ENCODE data around the gene ABCG1. TPM values are rescaled to one million over a fixed set of nuclear protein-coding genes. Genes with fewer than 3 reads are reported as not detected.

The ABCG1 gene
- total and polyA plus RNA-seq, 4 donors = 11.5 to 65.0 (median 35.0) TPM

GRCh38 chr21:42195378-42196031 is 23.4 kb upstream of the ABCG1 start:
- peaks cover 0 to 9% (median 0%) of the 10 kb centered on the region in 5 donors for H3K4me1 ChIP-seq (ENCODE audit: control insufficient read depth in 5 of 5, insufficient read depth in 5 of 5, low read length in 5 of 5)
- no peak for TF ChIP-seq CTCF (IDR thresholded peaks at IDR 0.05; ENCODE audit: control extremely low read depth, extremely low read depth)
- ATAC-seq (ENCODE audit: insufficient read depth, low FRiP score) = no peak
- WGBS, 2 donors = 30 to 56% methylated on average over 6 of the region's 6 CpGs
- no peaks in the 10 kb centered on the region for H3K9me3 ChIP-seq (ENCODE audit: control insufficient read depth in 4 of 4, insufficient read depth in 3 of 4, low read length in 3 of 4)
- H3K4me3 ChIP-seq = no peak overlapping the region
- no peak for DNase-seq
- no peak overlapping the region for H3K27ac ChIP-seq (ENCODE audit: low read depth in 1 of 2, low read length in 1 of 2)
- H3K9ac ChIP-seq (ENCODE audit: insufficient read depth in 1 of 2, low read length in 2 of 2) = no peak overlapping the region
- H3K36me3 ChIP-seq (ENCODE audit: control insufficient read depth in 4 of 4, insufficient read depth in 4 of 4, low read length in 4 of 4) = no peaks in the 10 kb centered on the region
- no peaks in the 10 kb centered on the region for H3K27me3 ChIP-seq (ENCODE audit: control insufficient read depth in 3 of 3, insufficient read depth in 3 of 3, low read length in 2 of 3)

- ATAC-seq (ENCODE audit: insufficient read depth, low FRiP score) (peak; percentile 55), DNase-seq (peak in 2 of 3 donors; percentile 44 to 78)
- Histone ChIP-seq H3K4me1 (ENCODE audit: control insufficient read depth in 5 of 5, insufficient read depth in 5 of 5, low read length in 5 of 5) (peaks cover 0 to 9% (median 0%) of the 10 kb centered on the region in 5 donors), H3K27ac (ENCODE audit: low read depth in 1 of 2, low read length in 1 of 2) (no peak overlapping the region), H3K4me3 (no peak overlapping the region), H3K36me3 (ENCODE audit: control insufficient read depth in 4 of 4, insufficient read depth in 4 of 4, low read length in 4 of 4) (no peaks in the 10 kb centered on the region), H3K9ac (ENCODE audit: insufficient read depth in 1 of 2, low read length in 2 of 2) (no peak overlapping the region), H3K27me3 (ENCODE audit: control insufficient read depth in 3 of 3, insufficient read depth in 3 of 3, low read length in 2 of 3) (no peaks in the 10 kb centered on the region), H3K9me3 (ENCODE audit: control insufficient read depth in 4 of 4, insufficient read depth in 3 of 4, low read length in 3 of 4) (no peaks in the 10 kb centered on the region)
- 41 to 43% methylated on average over 5 of the region's 5 CpGs for whole genome bisulfite sequencing, 2 donors
- TF ChIP-seq CTCF (IDR thresholded peaks at IDR 0.05; ENCODE audit: control extremely low read depth, extremely low read depth) = no peak
Observed at GRCh38 chr21:42198929-42199867, 19.7 kb upstream of the ABCG1 start.

GRCh38 chr21:42199868-42200463 is 19.0 kb upstream of the ABCG1 start:
- TF ChIP-seq CTCF (IDR thresholded peaks at IDR 0.05; ENCODE audit: control extremely low read depth, extremely low read depth) = no peak
- WGBS, 2 donors = 74 to 82% methylated on average over 8 of the region's 8 CpGs
- Histone ChIP-seq H3K36me3 (ENCODE audit: control insufficient read depth in 4 of 4, insufficient read depth in 4 of 4, low read length in 4 of 4) (no peaks in the 10 kb centered on the region), H3K4me3 (no peak overlapping the region), H3K27ac (ENCODE audit: low read depth in 1 of 2, low read length in 1 of 2) (peak overlapping the region in 1 of 2 donors; percentile 50), H3K4me1 (ENCODE audit: control insufficient read depth in 5 of 5, insufficient read depth in 5 of 5, low read length in 5 of 5) (peaks cover 0 to 9% (median 0%) of the 10 kb centered on the region in 5 donors), H3K27me3 (ENCODE audit: control insufficient read depth in 3 of 3, insufficient read depth in 3 of 3, low read length in 2 of 3) (no peaks in the 10 kb centered on the region), H3K9ac (ENCODE audit: insufficient read depth in 1 of 2, low read length in 2 of 2) (no peak overlapping the region), H3K9me3 (ENCODE audit: control insufficient read depth in 4 of 4, insufficient read depth in 3 of 4, low read length in 3 of 4) (no peaks in the 10 kb centered on the region)
- ATAC-seq (ENCODE audit: insufficient read depth, low FRiP score) (no peak), DNase-seq (no peak)
